Activated CD4-positive, alpha-beta memory T cell treated with anti-CD3 and anti-CD28 coated beads for 36 hours (primary cell): Measurements from ENCODE around the gene GRID1. TPM values are rescaled to one million over a fixed set of nuclear protein-coding genes. Genes with fewer than 3 reads are reported as not detected.

ENCODE experiments used
- CTCF ChIA-PET: fragments of 350-600 bp; sonication (Branson Sonifier 250); formaldehyde crosslinking; loops from one replicate; lab custom pipeline; 2021; ENCODE audit warnings: antibody characterized with exemption, inconsistent platforms; lab: Charles Lee
- POLR2A ChIA-PET: fragments of 350-600 bp; sonication (Branson Sonifier 250); formaldehyde crosslinking; loops from one replicate; lab custom pipeline; 2021; ENCODE audit warnings: antibody characterized with exemption; lab: Charles Lee
- DNase-seq: peaks from one replicate; pipeline ENCODE4 v3.0.0-alpha.2; 2020
- H3K27ac Mint-ChIP-seq: one replicate; pipeline ENCODE4 v1.8.0; 2021; ENCODE audit warnings: mixed read lengths
- H3K27me3 Mint-ChIP-seq: one replicate; pipeline ENCODE4 v1.8.0; 2021; ENCODE audit warnings: mixed read lengths
- H3K36me3 Mint-ChIP-seq: one replicate; pipeline ENCODE4 v1.8.0; 2021; ENCODE audit warnings: mixed read lengths
- H3K4me1 Mint-ChIP-seq: one replicate; pipeline ENCODE4 v1.8.0; 2021; ENCODE audit warnings: low read depth, mixed read lengths
- H3K4me3 Mint-ChIP-seq: one replicate; pipeline ENCODE4 v1.8.0; 2021; ENCODE audit warnings: mild to moderate bottlenecking, mixed read lengths
- H3K9me3 Mint-ChIP-seq: one replicate; pipeline ENCODE4 v1.8.0; 2021; ENCODE audit warnings: mixed read lengths
- intact Hi-C: fragments of 100-400 bp; cut with micrococcal nuclease; formaldehyde crosslinking; loops from one replicate; pipeline ENCODE4 v1.15.1; 2023
- total RNA-seq, 2 experiments: library from RNA; stranded (reverse); gene quantifications; one replicate each; pipeline ENCODE4 v1.2.3, GENCODE V29; 2021

The GRID1 gene
- total RNA-seq, 2 experiments from 2014 or later, result not detected

GRCh38 chr10:85918371-85918770, 448.2 kb downstream of the GRID1 start:
- no peak for DNase-seq
- H3K27ac Mint-ChIP-seq, result no peak overlapping the region
- H3K27me3 Mint-ChIP-seq, result no peaks in the 10 kb centered on the region
- H3K4me3 Mint-ChIP-seq, result no peak overlapping the region
- intact Hi-C loops, result no loop called here
- H3K9me3 Mint-ChIP-seq, result no peaks in the 10 kb centered on the region
- no peaks in the 10 kb centered on the region for H3K4me1 Mint-ChIP-seq
- H3K36me3 Mint-ChIP-seq, result no peaks in the 10 kb centered on the region
- CTCF ChIA-PET, result no interaction called here
- POLR2A ChIA-PET, result no interaction called here

DNA sequence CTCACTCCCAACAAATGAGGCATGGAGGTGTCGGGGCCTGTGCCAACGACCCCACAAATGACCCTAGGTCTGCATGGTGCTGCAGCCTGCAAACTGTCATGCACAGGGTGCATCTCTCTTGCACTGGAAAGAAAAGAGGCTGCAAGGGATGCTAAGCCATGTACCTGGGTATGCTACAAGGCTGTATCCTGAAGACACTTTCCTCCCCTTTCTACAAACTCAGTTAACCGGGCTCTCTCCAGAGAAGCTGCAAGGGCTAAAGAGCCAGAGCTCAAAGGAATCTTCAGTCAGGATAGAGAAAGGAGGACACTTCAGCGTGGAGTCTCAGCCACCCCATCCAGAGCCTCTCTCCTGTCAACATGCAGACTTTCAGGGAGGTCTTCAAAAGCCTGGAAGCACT, 449.0 kb downstream of the GRID1 start:
- DNase-seq, result no peak
- no peaks in the 10 kb centered on the region for H3K27me3 Mint-ChIP-seq
- H3K4me1 Mint-ChIP-seq, result no peaks in the 10 kb centered on the region
- ChIA-PET CTCF (no interaction called here), POLR2A (no interaction called here)
- intact Hi-C loops, result no loop called here
- H3K9me3 Mint-ChIP-seq, result no peaks in the 10 kb centered on the region
- H3K4me3 Mint-ChIP-seq, result no peak overlapping the region
- no peak overlapping the region for H3K27ac Mint-ChIP-seq
- no peaks in the 10 kb centered on the region for H3K36me3 Mint-ChIP-seq

- DNase-seq, result no peak
- H3K4me3 Mint-ChIP-seq, result no peak overlapping the region
- H3K9me3 Mint-ChIP-seq, result no peaks in the 10 kb centered on the region
- intact Hi-C loops, result no loop called here
- no peak overlapping the region for H3K27ac Mint-ChIP-seq
- ChIA-PET POLR2A (no interaction called here), CTCF (no interaction called here)
- no peaks in the 10 kb centered on the region for H3K27me3 Mint-ChIP-seq
- H3K4me1 Mint-ChIP-seq, result no peaks in the 10 kb centered on the region
- H3K36me3 Mint-ChIP-seq, result no peaks in the 10 kb centered on the region
Measured at GRCh38 chr10:85916994-85917573, 449.5 kb downstream of the GRID1 start.

GRCh38 chr10:85916286-85916685, 450.3 kb downstream of the GRID1 start:
- CTCF ChIA-PET, result no interaction called here

GRCh38 chr10:85915245-85915846, 451.2 kb downstream of the GRID1 start:
- Mint-ChIP-seq H3K27me3 (peaks cover 1% of the 10 kb centered on the region), H3K27ac (no peak overlapping the region)
- POLR2A ChIA-PET, result no interaction called here

More at GRCh38 chr10:85916286-85916685, 450.3 kb downstream of the GRID1 start:
- Mint-ChIP-seq H3K27ac (no peak overlapping the region), H3K4me3 (no peak overlapping the region), H3K27me3 (no peaks in the 10 kb centered on the region), H3K9me3 (no peaks in the 10 kb centered on the region), H3K36me3 (no peaks in the 10 kb centered on the region), H3K4me1 (no peaks in the 10 kb centered on the region)
- POLR2A ChIA-PET, result no interaction called here
- DNase-seq, result no peak
- intact Hi-C loops, result no loop called here

DNA sequence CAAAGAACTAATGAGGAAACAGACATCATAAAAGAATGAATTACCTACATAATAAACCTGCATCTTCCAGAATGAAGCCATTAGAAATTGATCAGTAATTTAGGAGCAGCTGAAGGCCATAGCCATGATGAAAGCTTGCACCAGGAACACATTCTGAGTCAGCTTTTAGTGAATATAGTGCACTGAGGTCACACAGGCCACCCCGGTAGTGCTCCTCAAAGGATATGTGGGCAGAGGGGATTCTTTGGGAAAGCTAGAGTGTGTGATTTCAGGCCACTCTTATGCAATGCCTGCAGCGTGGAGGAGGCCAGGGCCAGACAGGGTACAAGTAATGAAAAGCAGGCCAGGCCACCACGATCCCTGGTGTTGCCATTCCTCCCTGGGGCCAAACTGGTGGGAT, 451.9 kb downstream of the GRID1 start:
- no peak for DNase-seq
- no peaks in the 10 kb centered on the region for H3K9me3 Mint-ChIP-seq
- H3K4me1 Mint-ChIP-seq, result no peaks in the 10 kb centered on the region
- H3K27ac Mint-ChIP-seq, result no peak overlapping the region
- ChIA-PET POLR2A (no interaction called here), CTCF (no interaction called here)
- no peaks in the 10 kb centered on the region for H3K36me3 Mint-ChIP-seq
- peaks cover 3% of the 10 kb centered on the region for H3K27me3 Mint-ChIP-seq
- intact Hi-C loops, result no loop called here
- H3K4me3 Mint-ChIP-seq, result no peak overlapping the region

More at GRCh38 chr10:85915245-85915846, 451.2 kb downstream of the GRID1 start:
- intact Hi-C loops, result no loop called here
- CTCF ChIA-PET, result no interaction called here
- no peaks in the 10 kb centered on the region for H3K4me1 Mint-ChIP-seq
- no peaks in the 10 kb centered on the region for H3K9me3 Mint-ChIP-seq
- no peak overlapping the region for H3K4me3 Mint-ChIP-seq
- no peak for DNase-seq
- no peaks in the 10 kb centered on the region for H3K36me3 Mint-ChIP-seq

DNA sequence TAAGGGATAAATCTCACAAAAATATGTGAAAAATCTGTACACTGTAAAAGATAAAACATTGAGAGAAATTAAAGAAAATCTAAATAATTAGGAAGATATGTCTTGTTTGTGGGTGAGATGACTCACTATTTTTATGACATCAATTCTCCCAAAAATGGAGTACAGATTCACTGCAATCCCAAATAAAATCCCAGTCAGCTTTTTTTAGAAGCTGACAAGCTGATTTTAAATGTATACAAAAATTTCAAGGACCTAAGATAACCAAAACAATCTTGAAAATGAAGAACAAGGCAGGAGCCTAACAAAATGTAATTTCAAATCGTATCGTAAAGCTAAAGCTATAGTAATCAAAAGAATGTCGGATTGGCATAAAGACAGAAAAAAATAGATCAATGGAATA, 458.1 kb downstream of the GRID1 start:
- Mint-ChIP-seq H3K4me3 (no peak overlapping the region), H3K27me3 (peaks cover 6% of the 10 kb centered on the region), H3K36me3 (no peaks in the 10 kb centered on the region), H3K9me3 (no peaks in the 10 kb centered on the region), H3K4me1 (no peaks in the 10 kb centered on the region), H3K27ac (no peak overlapping the region)
- intact Hi-C loops, result no loop called here
- CTCF ChIA-PET, result no interaction called here
- DNase-seq, result no peak
- POLR2A ChIA-PET, result no interaction called here

DNA sequence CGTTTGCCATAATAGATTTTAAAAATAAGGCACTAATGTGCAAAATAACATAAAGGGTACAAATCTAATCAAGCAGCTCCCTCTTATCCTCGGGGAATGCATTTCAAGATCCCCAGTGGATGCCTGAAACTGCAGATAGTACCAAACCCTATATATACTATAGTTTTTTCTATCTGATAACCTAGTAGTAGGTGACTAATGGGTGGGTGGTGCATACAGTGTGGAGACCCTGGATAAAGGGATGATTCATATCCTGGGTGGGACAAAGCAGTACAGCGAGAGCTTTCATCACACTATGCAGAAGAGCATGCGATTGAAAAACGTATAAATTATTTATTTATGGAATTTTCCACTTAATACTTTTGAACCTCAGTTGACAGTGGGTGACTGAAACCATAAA, 464.5 kb downstream of the GRID1 start:
- DNase-seq, result no peak
- H3K9me3 Mint-ChIP-seq, result no peaks in the 10 kb centered on the region
- H3K27ac Mint-ChIP-seq, result no peak overlapping the region
- H3K4me1 Mint-ChIP-seq, result no peaks in the 10 kb centered on the region
- no peak overlapping the region for H3K4me3 Mint-ChIP-seq
- ChIA-PET CTCF (no interaction called here), POLR2A (no interaction called here)
- H3K27me3 Mint-ChIP-seq, result peaks cover 5% of the 10 kb centered on the region
- intact Hi-C loops, result no loop called here
- no peaks in the 10 kb centered on the region for H3K36me3 Mint-ChIP-seq

DNA sequence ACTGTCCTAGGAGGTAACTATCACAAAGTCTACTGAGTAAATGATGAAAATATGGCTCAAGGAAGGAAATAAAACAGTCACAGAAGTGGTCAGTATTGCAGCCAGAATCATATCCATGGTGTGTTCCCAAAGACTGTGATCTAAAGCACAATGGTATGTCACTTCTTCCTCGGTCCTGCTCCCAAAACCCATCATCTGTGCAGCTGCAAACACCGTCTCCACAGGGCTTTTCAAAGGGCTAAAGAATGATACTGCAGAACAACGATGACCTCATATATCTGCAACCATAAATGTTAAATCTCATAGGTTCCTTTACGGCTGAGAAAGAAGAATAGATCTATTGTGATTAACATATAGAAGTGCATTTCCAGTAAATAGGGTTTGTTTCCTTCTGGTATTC, 465.0 kb downstream of the GRID1 start:
- ChIA-PET CTCF (no interaction called here), POLR2A (no interaction called here)

GRCh38 chr10:85900487-85900886, 466.1 kb downstream of the GRID1 start:
- DNase-seq, result no peak
- intact Hi-C loops, result no loop called here
- CTCF ChIA-PET, result no interaction called here
- POLR2A ChIA-PET, result no interaction called here
- H3K36me3 Mint-ChIP-seq, result no peaks in the 10 kb centered on the region
- H3K27me3 Mint-ChIP-seq, result peaks cover 3% of the 10 kb centered on the region
- H3K4me1 Mint-ChIP-seq, result no peaks in the 10 kb centered on the region
- H3K9me3 Mint-ChIP-seq, result no peaks in the 10 kb centered on the region
- H3K4me3 Mint-ChIP-seq, result no peak overlapping the region
- H3K27ac Mint-ChIP-seq, result no peak overlapping the region

More for the DNA sequence above, 465.0 kb downstream of the GRID1 start:
- Mint-ChIP-seq H3K4me1 (no peaks in the 10 kb centered on the region), H3K27ac (no peak overlapping the region), H3K27me3 (peaks cover 4% of the 10 kb centered on the region), H3K36me3 (no peaks in the 10 kb centered on the region), H3K9me3 (no peaks in the 10 kb centered on the region), H3K4me3 (no peak overlapping the region)
- no peak for DNase-seq
- intact Hi-C loops, result no loop called here

- intact Hi-C loops, result no loop called here
- DNase-seq, result no peak
- H3K9me3 Mint-ChIP-seq, result no peaks in the 10 kb centered on the region
- H3K4me1 Mint-ChIP-seq, result no peaks in the 10 kb centered on the region
- H3K4me3 Mint-ChIP-seq, result no peak overlapping the region
- POLR2A ChIA-PET, result no interaction called here
- peaks cover 3% of the 10 kb centered on the region for H3K27me3 Mint-ChIP-seq
- H3K27ac Mint-ChIP-seq, result no peak overlapping the region
- H3K36me3 Mint-ChIP-seq, result no peaks in the 10 kb centered on the region
- CTCF ChIA-PET, result no interaction called here
Measured at GRCh38 chr10:85900061-85900460, 466.5 kb downstream of the GRID1 start.

DNA sequence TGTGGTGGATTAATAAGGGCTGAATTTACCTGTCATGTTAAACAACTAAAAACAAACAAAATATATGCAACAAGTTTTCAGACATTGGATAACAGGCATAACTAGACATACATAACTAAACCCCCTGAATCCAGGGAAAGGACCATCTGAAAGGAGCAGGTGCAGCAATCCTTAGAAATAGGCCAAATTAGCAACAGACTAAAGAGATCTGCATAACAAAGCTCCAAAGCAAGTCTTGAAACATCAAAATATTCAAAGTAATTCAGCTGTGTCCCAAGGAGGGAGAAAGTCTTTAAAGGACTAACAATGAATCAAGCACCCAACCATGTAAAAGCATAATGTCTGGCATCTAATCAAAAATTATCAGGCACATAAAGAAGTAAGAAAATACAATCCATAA, 475.1 kb downstream of the GRID1 start:
- no peak overlapping the region for H3K27ac Mint-ChIP-seq
- DNase-seq, result no peak
- POLR2A ChIA-PET, result no interaction called here
- H3K4me1 Mint-ChIP-seq, result no peaks in the 10 kb centered on the region
- intact Hi-C loops, result no loop called here
- H3K4me3 Mint-ChIP-seq, result no peak overlapping the region
- H3K27me3 Mint-ChIP-seq, result peaks cover 14% of the 10 kb centered on the region
- CTCF ChIA-PET, result no interaction called here
- H3K9me3 Mint-ChIP-seq, result peaks cover 2% of the 10 kb centered on the region
- H3K36me3 Mint-ChIP-seq, result no peaks in the 10 kb centered on the region

DNA sequence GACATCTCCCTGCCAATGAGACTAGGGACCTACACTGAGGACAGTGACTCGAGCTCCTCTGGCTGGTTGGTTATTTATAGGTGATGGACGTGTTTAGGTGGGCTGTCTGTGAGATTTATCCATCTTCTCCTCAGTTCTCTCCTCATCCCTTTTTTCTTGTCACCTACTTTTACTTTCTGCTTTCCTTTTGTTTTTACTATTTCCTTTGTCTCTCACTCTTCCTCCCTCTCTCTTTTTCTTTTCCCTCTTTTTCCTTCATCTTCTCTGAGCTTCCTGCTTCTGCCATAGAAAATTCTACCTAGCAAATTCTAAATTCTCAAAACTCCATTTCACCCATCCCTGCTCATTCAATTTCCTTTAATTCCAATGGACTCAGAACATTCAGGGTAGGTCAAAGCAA, 478.0 kb downstream of the GRID1 start:
- Mint-ChIP-seq H3K27ac (no peak overlapping the region), H3K4me1 (no peaks in the 10 kb centered on the region), H3K9me3 (peaks cover 2% of the 10 kb centered on the region), H3K36me3 (no peaks in the 10 kb centered on the region), H3K4me3 (no peak overlapping the region), H3K27me3 (peaks cover 15% of the 10 kb centered on the region)
- no peak for DNase-seq
- ChIA-PET CTCF (no interaction called here), POLR2A (no interaction called here)
- intact Hi-C loops, result no loop called here
